ENCODE results near the gene RETNLB.

The RETNLB gene, protein sequence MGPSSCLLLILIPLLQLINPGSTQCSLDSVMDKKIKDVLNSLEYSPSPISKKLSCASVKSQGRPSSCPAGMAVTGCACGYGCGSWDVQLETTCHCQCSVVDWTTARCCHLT

DNA sequence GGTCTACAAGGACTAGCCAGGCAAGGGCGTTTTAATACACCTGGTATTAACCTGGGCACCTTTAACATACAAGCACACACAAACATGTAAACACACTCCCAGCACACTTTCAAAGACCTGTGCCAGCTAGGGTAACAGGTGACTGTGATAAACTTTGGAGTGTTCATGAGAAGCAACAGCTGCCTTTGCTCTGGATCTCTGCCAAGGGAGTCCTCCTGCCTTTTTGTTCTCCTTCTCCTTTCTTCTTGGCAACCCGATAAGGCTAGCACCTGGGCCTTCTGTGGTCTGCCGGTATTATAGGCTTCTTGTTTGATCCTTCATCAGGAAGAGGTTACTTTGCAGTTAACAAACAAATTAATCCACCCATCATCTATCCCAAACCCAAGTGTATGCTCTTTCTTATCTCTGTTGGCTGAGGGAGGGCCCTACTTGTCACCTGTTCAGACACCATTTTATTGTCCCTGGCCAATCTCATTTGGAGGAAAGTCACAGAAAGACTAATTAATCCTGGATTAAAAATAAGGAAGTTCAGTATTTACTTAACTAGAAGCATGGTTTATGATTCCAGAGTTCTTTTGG lies at the start of gene RETNLB:
Gene RETNLB, minus strand, starts transcription at position 7 of the 579 bp plus-strand sequence. CDS start 225 bp downstream, outside the sequence.
- DNase-seq, result no peak

DNA sequence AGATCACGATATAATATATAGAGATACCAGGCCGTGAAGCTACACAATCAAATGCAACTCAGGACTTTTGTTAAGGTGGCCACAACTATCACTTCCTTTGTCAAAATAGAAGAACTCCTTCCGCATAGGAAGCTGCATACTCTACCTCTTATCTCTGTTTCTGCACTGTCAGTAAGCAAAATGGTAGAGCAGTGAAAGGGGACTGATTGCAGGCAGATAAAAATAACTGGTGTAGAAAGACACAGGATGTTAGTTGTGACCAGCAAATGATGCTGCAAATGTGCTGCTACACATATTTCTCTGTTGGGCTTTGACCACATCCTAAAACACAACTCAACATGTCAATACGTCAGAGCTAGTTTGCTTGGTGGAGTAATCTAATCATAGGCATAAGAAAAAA lies 49.1 kb upstream of the RETNLB start:
- DNase-seq, result no peak

DNA sequence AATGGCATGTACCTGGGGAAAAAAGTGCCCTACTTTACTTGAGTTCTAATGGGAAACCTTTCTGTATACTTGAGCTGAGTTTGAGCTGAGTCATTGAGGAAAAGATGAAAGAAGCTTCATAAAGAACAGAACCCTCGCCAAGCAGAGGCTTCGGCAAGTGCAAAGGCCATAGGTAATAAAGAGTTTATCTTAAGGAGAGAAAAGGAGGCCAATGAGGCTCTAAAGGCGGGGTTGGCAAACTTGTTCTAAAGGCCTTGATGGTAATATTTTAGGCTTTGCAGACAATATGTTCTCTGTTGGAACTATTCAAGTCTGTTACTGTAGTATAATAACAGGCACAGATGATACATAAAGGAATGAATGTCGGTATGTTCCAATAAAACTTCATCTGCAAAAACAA lies 47.8 kb upstream of the RETNLB start:
- DNase-seq, result no peak

DNA sequence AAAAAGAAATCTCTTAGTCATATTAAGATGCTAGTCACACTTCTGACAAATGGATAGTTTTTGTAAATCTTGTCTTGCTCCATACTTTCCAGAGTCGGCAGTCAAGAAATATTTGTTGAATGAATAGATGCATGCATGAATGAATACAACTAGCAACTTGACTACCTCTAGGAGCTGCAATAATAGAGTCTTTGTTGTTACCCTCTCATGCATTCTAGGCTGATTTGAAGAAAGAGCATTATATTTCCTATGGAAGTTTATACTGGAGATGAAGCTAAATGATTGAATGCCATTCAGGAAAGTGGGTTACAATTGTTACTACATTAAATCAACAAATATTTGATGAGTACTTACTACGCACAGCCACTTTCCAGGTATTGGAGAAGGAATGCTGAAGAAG lies 47.2 kb upstream of the RETNLB start:
- DNase-seq, result no peak

DNA sequence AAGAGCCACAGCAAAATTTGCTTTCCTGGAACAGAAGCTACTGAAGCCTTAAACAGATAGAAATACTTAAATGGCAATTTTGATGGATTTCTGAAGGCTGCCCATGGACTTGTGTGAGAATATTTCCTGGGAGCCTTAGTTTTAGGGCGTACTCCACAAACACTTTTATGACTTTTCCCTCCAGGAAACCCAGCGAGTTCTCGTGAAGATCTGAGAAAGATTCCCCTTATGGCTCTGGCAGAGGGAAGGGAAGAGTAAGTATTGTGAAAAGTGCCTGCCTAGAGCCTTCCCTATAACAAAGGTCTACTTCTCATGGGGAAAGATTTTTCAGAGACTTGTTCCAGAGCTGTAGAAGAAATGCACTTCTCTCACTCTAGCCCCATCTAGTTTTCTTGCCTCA lies 34.3 kb upstream of the RETNLB start:
- DNase-seq, result no peak

DNA sequence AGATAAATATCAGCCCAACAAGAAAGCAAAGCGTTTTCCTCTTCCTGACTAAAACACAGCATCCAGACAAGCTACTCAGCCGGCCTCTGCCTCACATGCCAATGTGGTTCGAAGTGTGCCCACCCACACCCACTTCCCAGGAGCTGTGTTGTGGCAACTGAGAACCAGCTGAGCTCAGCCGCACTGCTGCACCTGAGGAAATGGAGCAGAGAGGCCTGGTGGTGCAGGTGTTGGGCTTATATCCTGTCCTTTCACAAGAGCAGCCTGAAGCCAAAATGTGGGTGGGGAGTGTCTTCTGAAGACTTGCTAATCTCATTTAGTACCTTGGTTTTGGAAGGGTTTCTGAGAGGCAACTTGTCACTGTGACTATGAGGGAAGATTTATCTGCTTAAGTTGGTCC lies 23.0 kb upstream of the RETNLB start:
- DNase-seq, result peak; percentile 5 to 31

DNA sequence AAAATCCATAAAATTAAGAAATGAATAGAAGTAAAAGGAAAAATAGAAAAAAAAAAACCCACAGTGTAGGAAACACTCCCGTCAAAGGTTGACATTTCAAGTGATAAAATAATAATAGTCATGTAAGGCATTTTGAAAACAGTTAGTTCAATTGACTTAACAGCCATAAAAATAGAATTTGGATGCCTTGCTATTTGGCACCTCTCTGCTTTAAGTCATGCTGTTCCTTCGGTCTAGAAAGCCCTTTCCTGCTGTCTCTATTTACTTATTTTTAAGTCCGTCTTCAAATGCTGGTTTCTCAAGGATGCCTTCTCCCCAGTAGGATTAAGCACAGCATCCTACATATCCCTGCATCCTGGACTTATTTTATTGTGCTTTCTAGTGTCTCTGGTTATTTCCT lies 22.3 kb upstream of the RETNLB start:
- no peak for DNase-seq

DNA sequence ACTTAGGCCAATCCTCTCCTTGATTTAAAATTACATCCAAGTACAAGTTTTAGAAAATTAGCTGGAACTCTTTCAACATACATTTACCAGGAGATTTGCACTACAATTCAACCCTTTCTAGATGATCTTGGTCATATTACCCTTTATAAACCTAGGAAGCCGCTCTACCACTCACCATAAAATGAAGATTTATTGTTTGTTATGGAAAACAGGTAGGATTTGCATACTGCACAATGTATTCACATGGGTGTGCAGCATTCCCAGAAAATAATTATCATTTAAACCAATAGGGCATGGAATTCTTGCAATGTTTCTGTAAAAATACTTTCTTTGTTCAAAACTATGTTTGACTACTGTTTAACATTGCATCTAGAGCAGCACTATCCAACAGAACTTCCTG lies 18.4 kb upstream of the RETNLB start:
- no peak for DNase-seq

DNA sequence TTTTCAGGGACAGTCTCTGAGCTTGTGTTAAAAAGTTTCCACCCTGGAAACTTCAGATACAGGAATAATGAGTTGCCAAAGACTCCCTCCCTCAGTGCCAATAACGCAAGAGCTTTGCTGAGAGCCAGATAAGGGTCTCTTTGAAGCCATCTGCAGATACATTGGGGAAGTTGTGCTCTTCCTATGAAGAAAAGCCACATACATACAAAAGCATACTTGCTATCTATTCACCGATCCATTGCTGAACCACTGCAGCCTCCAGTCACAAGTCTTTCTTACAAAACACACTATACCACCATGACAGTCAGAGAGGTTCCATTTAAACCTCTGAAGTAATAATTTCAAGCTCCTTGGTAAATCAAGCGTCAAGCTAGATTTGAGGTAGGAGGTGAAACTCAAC lies 10.0 kb upstream of the RETNLB start:
- DNase-seq, result no peak

DNA sequence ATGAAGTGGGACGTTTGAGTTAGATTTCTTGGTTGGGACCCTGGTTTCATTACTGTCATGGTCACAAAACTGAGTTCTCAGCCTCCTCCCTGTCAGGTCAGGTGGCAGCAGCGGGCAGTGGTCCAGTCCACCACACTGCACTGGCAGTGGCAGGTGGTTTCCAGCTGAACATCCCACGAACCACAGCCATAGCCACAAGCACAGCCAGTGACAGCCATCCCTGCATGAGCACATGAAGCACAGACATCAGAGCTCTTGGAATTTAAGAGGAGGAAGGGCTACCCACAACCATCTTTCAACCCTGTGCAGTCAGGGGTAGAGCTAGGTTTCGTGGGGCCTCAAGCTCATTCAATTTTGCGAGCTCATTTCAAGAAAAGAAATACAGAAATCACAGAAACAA lies 1.5 kb downstream of the RETNLB start:
- no peak for DNase-seq

DNA sequence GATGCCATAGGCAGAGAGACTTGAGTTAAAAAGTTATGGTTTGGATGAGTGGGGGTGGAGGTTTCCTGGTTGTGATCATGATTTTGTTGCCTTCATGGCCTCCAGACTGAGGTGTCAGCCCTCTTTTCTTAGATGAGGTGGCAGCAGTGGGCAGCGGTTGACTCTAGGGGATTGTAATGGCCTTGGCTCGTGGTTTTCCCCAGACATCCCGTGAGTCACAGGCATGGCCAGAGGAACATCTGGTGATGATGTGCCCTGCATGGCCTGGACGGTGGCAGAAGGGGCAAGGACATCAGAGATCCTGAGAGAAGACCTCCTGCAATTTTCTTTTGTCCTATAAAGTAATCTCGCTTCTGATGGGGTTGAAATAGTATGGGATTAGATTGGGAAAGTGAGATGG lies 12.4 kb downstream of the RETNLB start:
- no peak for DNase-seq

DNA sequence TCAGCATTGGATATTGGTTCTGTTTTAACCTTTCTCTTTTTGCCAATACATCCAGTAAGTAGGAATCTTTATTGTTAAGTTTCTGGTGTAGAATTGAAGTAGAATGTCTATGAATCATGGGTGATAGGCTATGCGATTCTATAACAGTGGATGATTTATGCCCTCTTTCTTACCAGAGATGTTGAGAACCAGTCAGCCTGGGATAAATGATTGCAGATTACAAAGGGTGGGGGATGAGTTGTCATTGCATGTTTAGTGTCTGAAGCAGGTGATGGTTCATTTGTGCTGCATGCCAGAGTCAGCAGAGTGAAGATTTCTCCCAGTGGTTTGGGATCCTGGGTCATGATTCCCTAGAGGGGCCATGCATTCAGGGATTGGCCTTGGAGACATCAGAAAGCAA lies 14.3 kb downstream of the RETNLB start:
- DNase-seq, result no peak

DNA sequence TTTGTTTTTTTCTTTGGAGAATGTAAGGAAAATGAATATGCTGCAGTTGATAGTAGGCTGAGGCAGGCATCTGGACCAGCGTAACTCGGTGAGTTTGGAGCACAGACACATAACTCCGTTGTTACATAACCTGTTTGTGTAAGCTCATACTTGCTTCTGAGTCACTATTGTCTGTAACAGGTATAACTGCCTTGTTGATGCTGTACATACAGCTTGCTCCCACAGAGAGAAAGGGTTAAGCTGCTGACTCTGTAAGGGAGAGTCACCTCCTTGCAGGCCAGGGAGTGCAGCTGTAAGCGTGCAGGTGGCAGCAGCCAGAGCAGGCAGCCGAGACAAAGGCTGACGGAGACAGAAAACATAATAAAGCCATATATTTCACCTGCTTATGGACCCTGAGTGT lies 20.4 kb downstream of the RETNLB start:
- DNase-seq, result no peak

DNA sequence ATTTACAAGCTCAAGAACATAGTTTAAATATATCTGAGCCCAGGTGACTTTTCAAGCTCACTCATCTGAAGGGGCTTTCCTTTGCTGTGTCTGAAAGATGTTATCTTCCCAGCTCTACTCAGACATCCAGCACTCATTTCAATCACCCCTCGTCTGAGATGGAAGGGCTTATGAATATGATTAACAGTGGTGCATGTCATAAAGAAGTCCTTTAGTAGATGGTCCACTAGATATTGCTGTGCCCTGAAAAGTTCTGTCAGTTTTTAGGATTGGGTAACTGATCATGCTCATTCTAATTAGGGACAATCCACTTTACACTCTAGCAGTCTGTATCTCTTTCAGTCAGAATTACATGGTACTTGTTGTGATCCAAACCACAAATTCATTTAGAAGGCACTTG lies 28.3 kb downstream of the RETNLB start:
- DNase-seq, result no peak

DNA sequence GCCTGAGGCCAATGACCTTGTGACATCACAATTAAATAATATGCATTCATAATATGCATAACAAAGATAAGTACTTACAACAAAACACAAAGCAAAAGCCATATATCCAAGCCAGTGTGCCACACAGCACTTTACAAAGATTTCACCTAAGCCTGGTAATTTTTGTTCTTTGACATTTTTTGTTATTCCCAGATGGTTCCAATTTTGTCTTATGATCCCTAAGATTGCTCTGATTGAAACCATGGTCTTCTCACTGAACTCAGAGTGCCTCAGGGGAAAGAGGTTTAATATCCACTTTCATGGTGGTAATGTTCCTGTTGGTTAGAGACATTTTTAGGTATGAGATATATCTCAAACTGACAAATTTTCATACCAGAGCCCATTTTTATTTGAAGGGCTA lies 29.1 kb downstream of the RETNLB start:
- DNase-seq, result no peak

DNA sequence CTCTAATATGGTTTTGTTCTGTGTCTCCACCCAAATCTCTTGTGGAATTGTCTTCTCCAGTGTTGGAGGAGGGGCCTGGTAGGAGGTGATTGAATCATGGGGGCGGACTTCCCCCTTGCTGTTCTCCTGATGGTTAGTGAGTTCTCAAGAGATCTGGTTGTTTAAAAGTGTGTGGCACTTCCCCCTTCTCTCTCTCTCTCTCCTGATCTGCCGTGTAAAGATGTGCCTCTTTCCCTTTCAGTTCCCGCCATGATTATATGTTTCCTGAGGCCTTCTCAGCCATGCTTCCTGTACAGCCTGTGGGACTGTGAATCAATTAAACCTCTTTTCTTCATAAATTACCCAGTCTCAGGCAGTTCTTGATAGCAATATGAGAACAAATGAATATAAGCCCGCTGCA lies 33.1 kb downstream of the RETNLB start:
- no peak for DNase-seq

DNA sequence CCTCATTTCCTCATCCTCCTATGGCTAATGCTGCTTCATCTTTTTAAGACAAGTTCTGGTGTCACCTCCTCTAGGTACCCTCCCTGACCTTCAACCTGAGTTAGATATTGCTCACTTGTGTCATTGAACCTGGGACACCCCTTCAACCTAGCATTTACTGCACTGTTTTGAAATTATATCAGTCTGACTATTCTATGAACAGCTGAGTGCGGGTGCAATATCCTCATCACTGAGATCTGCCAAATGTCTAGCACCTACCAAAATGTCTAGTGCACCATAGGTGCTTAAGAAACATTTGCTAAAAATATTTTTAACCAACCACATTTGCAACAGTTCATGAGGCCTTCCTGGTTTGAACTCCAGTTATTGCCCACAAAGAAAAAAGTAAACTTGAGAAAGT lies 34.5 kb downstream of the RETNLB start:
- DNase-seq, result no peak

DNA sequence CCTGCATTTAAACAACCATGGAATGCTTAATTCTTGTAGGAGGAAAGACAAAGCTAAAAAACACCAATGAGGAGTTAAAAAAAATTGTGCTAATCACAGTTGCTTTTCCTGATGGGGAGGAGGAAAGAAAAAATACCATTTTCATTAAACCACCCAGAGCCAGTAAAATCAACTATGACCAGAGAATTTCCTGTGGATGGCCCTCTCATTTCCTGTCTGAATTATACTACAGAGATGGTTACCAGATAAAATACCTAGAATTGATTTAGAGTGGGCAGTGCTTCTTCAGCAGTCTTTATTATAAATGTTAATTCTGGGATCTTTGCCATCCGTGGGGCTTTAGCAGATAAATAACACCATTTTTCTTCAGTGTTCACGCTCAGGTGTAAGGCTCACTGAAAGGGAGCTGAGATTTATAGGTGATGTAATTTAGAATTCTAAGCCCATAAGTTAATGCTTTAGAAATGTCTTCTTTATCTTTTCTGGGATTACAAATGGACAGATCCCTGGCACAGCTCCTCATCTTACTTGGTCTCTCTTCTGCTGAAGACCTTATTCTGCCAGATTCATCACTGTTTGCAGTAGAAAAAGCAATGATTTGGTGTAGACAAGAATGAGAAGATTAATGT lies 37.9 kb downstream of the RETNLB start:
- DNase-seq, result no peak

DNA sequence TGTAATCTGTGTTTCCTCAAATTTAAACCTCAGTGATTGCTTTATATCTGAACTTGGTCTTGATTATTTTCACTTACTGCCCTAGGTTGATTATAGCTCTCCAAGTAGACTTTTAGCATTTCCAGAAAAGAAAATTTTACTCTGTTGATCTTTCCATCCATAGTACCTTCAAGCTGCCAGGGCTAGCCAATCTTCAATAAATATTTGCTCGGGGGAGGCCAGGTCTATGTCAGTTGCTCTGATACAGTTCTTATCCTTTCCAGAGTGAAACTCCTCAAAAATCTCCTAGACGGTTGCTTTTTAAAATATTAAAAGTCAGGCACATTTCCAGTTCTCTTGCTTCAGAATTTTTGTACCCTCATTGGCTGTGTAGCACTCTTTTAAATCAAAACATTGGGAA lies 38.8 kb downstream of the RETNLB start:
- DNase-seq, result no peak

DNA sequence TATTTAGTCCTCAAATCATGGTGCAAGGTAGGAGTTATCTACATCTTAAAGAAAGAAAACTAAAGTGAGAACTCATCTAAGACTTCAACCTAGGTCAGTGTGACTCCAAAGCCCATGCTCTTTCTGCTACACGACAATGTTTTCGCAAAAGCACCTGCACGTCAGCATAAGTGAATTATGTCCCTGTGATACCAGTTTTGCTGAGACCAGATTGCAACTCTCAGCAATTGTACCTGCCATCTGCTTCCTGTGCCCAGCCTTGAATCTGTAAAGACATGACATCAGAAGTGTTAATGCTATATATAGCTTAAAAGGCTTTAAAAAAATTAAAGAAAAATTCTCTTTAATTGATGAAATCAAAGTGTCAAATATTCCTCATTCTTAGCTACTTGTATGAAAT lies 43.4 kb downstream of the RETNLB start:
- no peak for DNase-seq

DNA sequence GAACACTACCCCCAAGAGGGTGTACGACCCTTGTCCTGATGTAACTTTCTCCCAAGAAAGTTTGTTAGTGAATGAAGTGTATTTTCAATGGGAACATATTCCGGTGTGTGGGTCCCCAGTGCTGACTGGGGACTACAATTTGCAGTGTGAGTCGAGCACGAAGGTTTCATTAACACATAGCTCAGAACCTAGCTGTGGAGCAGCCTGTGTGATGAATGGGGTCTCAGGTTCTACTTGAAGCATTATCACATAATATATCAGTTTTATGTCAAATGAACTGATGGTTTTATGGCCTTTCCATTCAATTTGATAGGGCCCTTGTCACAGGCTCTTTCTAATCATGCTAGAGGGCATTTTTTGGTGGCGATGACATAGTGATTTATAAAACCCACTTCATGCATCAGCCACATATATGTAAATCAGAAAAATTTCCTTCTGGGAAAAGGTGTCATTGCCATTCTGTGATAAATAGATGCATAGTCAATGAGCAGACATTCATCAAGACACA lies 44.1 kb downstream of the RETNLB start:
- DNase-seq, result no peak

All from activated CD4-positive, alpha-beta T cell treated with anti-CD3 and anti-CD28 coated beads for 4 hours (primary cell).